Mammary epithelial cell (primary cell): Measurements from ENCODE around the gene ESRP2.

ENCODE experiments used
- CTCF ChIP-seq, 2 donors: IDR thresholded peaks in 1 of 2; conservative IDR thresholded peaks in 1 of 2; 2 replicates each; pipeline ENCODE4 v1.5.1; 2011 to 2012; ENCODE audit warnings: inconsistent platforms in 2 of 2, low read length in 2 of 2, mild to moderate bottlenecking in 2 of 2, control low read depth in 1 of 2, low read depth in 1 of 2; ENCODE audit not compliant: insufficient read depth in 1 of 2; ENCODE audit errors: extremely low read depth in 1 of 2
- EZH2 ChIP-seq: IDR thresholded peaks from 2 replicates; pipeline ENCODE4 v1.6.1; 2012; ENCODE audit warnings: low read length, inconsistent platforms, borderline replicate concordance

- no peak for TF ChIP-seq CTCF (conservative IDR thresholded peaks at IDR 0.05 in 1 of 2, IDR thresholded peaks at IDR 0.05 in 1 of 2; ENCODE audit: extremely low read depth in 1 of 2, insufficient read depth in 1 of 2, low read depth in 1 of 2, low read length in 2 of 2)
- TF ChIP-seq EZH2, result no peak
These were observed 48.4 kb downstream of the ESRP2 start for GRCh38 chr16:68187505-68187904.
